K562 (cell line): ENCODE results near the gene IRF2BP1. TPM values are rescaled to one million over a fixed set of nuclear protein-coding genes. Genes with fewer than 3 reads are reported as not detected.

Experiments
- ARID3A ChIP-seq: IDR thresholded peaks from 2 replicates; pipeline ENCODE4 v1.6.1; 2012; ENCODE audit warnings: low read depth, low read length, improper control_type of control experiment, borderline replicate concordance
- ATF3 ChIP-seq, 2 experiments: fragments of 450-650 bp in 1 of 2; sonication (generic) in 1 of 2; formaldehyde crosslinking in 1 of 2; IDR thresholded peaks in 1 of 2; conservative IDR thresholded peaks in 1 of 2; 2 replicates each; pipeline versions ENCODE4 v1.6.1 to v1.8.1; 2016 to 2023; ENCODE audit warnings: mild to moderate bottlenecking in 2 of 2, moderate library complexity in 2 of 2, inconsistent platforms in 1 of 2, missing genetic modification reagents in 1 of 2
- CHD4 ChIP-seq: fragments of 200-600 bp; sonication (generic); IDR thresholded peaks from 3 replicates; pipeline ENCODE4 v1.6.1; 2012; ENCODE audit warnings: low read depth, mild to moderate bottlenecking, mixed read lengths, low read length, inconsistent platforms; ENCODE audit not compliant: insufficient read depth, insufficient replicate concordance, poor library complexity, severe bottlenecking
- DIDO1 ChIP-seq: fragments of 450-650 bp; IDR thresholded peaks from 2 replicates; pipeline ENCODE4 v1.6.1; 2016; ENCODE audit warnings: low read depth, missing biosample characterization, missing genetic modification characterization
- EGR1 ChIP-seq: fragments of 450-650 bp; conservative IDR thresholded peaks from 2 replicates; pipeline ENCODE4 v1.6.1; 2017; ENCODE audit warnings: mild to moderate bottlenecking
- ELK3 ChIP-seq: fragments of 450-650 bp; formaldehyde crosslinking; IDR thresholded peaks from 2 replicates; pipeline ENCODE4 v1.4.0; 2020; ENCODE audit warnings: mild to moderate bottlenecking
- EP400 ChIP-seq: fragments of 450-650 bp; IDR thresholded peaks from 2 replicates; pipeline ENCODE4 v1.6.1; 2017; ENCODE audit warnings: antibody characterized with exemption, mild to moderate bottlenecking, moderate library complexity
- HDAC3 ChIP-seq: fragments of 450-650 bp; IDR thresholded peaks from 2 replicates; pipeline ENCODE4 v1.6.1; 2018; ENCODE audit warnings: borderline replicate concordance, mild to moderate bottlenecking, moderate library complexity; ENCODE audit not compliant: partially characterized antibody
- HMGN3 ChIP-seq: IDR thresholded peaks from 2 replicates; pipeline ENCODE4 v1.6.1; 2011; ENCODE audit warnings: borderline replicate concordance, low read depth, mild to moderate bottlenecking, mixed read lengths, low read length; ENCODE audit not compliant: insufficient read length; ENCODE audit errors: extremely low read depth
- HNRNPK ChIP-seq: fragments of 200-400 bp; formaldehyde crosslinking; IDR thresholded peaks from one replicate; pipeline ENCODE4 v1.6.1; 2018; ENCODE audit warnings: mild to moderate bottlenecking, low read depth, low read length; ENCODE audit not compliant: poor library complexity, severe bottlenecking
- NELFE ChIP-seq: IDR thresholded peaks from 2 replicates; pipeline ENCODE4 v1.6.1; 2011; ENCODE audit warnings: mild to moderate bottlenecking; ENCODE audit not compliant: insufficient read depth, insufficient read length
- PRDM10 ChIP-seq: fragments of 450-650 bp; IDR thresholded peaks from 2 replicates; pipeline ENCODE4 v1.6.1; 2018; ENCODE audit not compliant: partially characterized antibody
- RBM17 ChIP-seq: fragments of 200-400 bp; formaldehyde crosslinking; IDR thresholded peaks from 2 replicates; pipeline ENCODE4 v1.6.1; 2017; ENCODE audit warnings: low read depth, mild to moderate bottlenecking, low read length, borderline replicate concordance
- ZBTB7A ChIP-seq: IDR thresholded peaks from 2 replicates; pipeline ENCODE4 v1.6.1; 2011; ENCODE audit warnings: low read depth, mild to moderate bottlenecking, low read length, moderate library complexity, borderline replicate concordance; ENCODE audit not compliant: control insufficient read depth
- ZNF124 ChIP-seq: sonication (generic); formaldehyde crosslinking; IDR thresholded peaks from 2 replicates; pipeline ENCODE4 v1.8.1; 2022; ENCODE audit warnings: missing genetic modification reagents
- ZNF133 ChIP-seq: fragments of 250-450 bp; sonication (Bioruptor Pico); IDR thresholded peaks from 2 replicates; pipeline ENCODE4 v1.4.0; 2020; ENCODE audit warnings: mild to moderate bottlenecking
- ZNF239 ChIP-seq: fragments of 250-450 bp; sonication (Bioruptor Pico); IDR thresholded peaks from 2 replicates; pipeline ENCODE4 v1.4.0; 2020; ENCODE audit warnings: mild to moderate bottlenecking
- ZNF324 ChIP-seq: fragments of 250-450 bp; sonication (Bioruptor Pico); IDR thresholded peaks from 2 replicates; pipeline ENCODE4 v1.4.0; 2020; ENCODE audit warnings: mild to moderate bottlenecking
- ZNF507 ChIP-seq: conservative IDR thresholded peaks from 2 replicates; pipeline ENCODE4 v1.6.1; 2017; ENCODE audit warnings: missing genetic modification characterization, missing compliant biosample characterization
- polyA plus RNA-seq, 8 experiments: library from polyadenylated mRNA; depleted of rRNA in 4 of 8; stranded (reverse) in 5 of 8; unstranded in 3 of 8; fragments of >200 nt; fragmentation: Nextera tagmentation in 2 of 8; fragmentation: Illumina TruSeq in 1 of 8; extraction: Ambion mirVana in 2 of 8; extraction: Trizol in 1 of 8; gene quantifications; 2 replicates each; pipeline versions ENCODE4 v1.2.1 to v1.2.3, GENCODE V29; 2011 to 2014; ENCODE audit warnings: inconsistent platforms in 1 of 8, missing spikeins in 1 of 8
- total RNA-seq, 7 experiments: library from RNA; depleted of rRNA in 6 of 7; stranded (reverse); fragments of >200 nt in 6 of 7; fragmentation: Illumina TruSeq in 2 of 7; extraction: Trizol in 2 of 7; gene quantifications; 2 replicates each; pipeline versions ENCODE4 v1.2.1 to v1.2.3, GENCODE V29; 2011 to 2021; ENCODE audit warnings: low replicate concordance in 1 of 7

Gene IRF2BP1
- total and polyA plus RNA-seq, 9 of the 15 experiments (the other 6 are each of a cell fraction or from before 2014, with no cell fraction given), result 0.61 to 35.9 (median 3.5) TPM

- TF ChIP-seq HMGN3 (no peak), HDAC3 (no peak), RBM17 (no peak), ZNF133 (CRISPR knock-in tag) (no peak), ARID3A (no peak), HNRNPK (no peak), EGR1 (peak; percentile 87), ATF3 (IDR thresholded peaks at IDR 0.05) (no peak), ATF3 (CRISPR knock-in tag; conservative IDR thresholded peaks at IDR 0.05) (no peak), NELFE (no peak), ZNF124 (CRISPR knock-in tag) (no peak), ELK3 (no peak), ZBTB7A (peak; percentile 92), ZNF239 (CRISPR knock-in tag) (peak; percentile 9; the same call in 1 of the 2 replicates), ZNF324 (CRISPR knock-in tag) (no peak), CHD4 (peak; percentile 99), DIDO1 (tag) (no peak), EP400 (peak; percentile 34; the same call in 1 of the 2 replicates), PRDM10 (no peak), ZNF507 (tag) (no peak)
These were observed 21.9 kb downstream of the IRF2BP1 start, which contains the start of gene FOXA3 (continued) for GRCh38 chr19:45863840-45864628.
